RCC 7860 (cell line): ENCODE measurements around the gene NRAS.
A peak's percentile ranks its signal among the peaks of the same experiment; 100 is the strongest.
"Not testable (repeated sequence)": the region's sequence is repeated elsewhere in the genome, so short reads cannot be mapped to it uniquely, and the experiment has no call there.

Source experiments
- DNase-seq: peaks from one replicate; pipeline ENCODE4 v3.0.0-alpha.2; 2015; ENCODE audit warnings: low spot score
- FAIRE-seq: peaks from 2 replicates; lab custom pipeline; 2012; peaks lifted over from hg19 to GRCh38; lab: Jason Lieb, UNC

The NRAS gene

DNA sequence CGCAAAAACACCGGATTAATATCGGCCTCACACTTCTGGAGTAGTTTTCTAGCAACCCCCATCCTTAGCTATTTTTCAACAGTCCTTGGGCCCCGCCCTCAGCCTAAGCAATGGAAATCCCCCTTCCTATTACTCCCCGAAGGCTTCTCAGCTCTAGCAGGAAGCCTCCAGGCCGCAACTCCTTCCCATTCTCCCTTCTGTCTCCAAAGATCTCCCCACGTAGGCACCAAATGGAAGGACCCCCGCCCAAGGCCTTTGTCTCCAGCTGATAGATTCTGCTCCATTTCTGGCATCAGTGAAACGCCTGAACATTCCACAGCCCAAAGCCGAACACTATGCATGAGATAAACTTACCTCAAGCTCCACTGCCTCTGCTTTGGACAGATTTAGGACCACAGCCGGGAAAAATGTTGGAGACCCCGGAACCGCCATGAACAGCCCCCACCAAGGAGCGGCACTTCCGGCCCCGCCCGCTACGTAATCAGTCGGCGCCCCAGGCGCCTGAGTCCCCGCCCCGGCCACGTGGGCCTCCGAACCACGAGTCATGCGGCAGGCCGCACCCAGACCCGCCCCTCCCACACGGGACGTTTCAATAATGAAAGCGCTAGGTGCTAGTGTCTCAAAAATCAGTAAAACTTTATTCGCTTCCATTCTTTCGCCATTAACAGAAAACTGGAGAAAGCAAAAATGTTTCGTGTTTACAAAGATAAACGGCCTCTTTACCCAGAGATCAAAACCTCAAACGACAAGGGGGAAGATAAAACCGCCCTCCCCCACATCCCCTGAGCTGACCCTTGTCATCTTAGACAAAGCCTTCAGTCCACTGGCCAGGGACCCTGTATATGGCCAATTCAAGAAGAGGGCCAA, at the start of gene NRAS:
NRAS (minus strand) TSS at position 468 of the 867 bp plus-strand sequence. CDS start 611 bp downstream, outside the sequence.
- DNase-seq = peak; percentile 77
- peak; percentile 48 for FAIRE-seq

DNA sequence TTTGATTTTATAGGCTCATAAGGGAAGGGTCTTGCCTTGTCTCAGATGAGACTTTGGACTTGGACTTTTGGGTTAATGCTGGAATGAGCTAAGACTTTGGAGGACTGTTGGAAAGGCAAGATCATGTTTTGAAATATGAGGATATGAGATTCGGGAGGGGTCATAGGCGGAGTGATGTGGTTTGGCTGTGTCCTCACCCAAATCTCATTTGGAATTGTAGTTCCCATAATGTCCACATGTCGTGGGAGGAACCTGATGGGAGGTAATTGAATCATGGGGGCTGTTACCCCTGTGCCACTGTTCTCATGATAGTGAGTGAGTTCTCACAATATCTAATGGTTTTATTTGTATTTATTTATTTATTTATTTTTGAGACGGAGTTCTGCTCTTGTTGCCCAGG, 48.1 kb upstream of the NRAS start:
- DNase-seq = no peak
- FAIRE-seq = no peak

DNA sequence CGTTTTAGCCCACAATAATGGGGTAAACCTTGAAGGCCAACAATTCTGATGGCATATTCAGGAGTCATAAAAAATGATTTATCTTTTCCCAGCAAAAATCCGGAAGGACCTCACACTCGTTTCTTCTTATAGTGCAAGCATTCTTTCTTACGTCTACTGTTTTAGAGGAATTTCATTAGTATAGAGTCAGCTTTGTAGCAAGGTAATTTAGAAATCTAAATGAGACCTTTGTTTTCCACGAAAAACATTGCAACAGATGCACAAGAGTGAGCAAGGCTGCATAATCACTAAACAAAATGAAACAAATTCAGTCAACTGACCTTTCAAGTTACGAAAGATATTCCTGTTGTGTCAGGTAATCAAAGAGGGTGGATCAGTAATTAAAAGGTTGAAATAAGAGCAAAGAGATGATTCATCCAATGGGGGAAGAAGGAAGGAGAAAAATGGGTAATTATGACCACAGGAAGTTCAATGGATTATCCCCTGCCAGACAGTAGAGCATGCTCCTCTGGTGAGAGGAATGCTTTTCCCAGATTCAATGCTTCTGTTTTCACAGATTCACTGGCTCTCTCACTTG, 41.8 kb upstream of the NRAS start:
- FAIRE-seq (no peak), DNase-seq (no peak)

DNA sequence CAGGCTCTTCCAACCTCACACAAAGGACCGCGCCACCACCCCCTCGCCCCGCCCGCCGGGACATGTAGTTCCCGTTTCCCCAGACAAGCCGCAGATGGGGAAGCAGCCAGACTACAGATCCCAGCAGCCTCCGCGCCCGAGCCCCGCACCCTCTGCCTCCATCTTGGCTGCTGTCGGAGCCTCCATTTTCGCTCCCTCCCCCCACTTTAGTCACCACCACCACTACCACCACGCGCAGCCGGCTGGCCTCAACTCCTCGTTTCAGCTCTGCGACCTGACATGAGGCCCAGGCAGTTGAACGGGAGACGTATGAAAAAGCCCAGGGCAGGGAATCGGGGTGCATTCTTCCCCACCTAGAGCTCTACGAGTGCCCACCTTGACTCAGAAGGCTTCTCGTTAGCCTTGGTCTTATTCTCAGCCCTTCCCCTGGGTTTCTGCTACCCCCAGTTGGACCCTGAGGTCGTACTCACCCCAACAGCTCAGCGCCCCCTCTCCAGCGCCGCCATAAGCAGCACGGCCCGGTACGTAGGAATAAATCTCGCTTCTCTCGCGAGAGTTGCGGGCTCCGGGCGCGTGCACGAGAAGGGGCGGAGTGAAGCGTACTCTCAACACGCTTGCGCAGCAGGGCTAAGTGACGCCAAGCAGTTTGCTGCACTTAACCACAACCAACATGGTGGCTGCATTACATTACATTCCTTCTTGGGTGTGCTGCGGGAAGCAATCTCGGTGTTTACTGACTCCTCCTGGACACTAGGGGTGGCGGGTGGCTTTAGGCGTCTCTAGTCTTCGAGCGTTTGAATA, 41.1 kb upstream of the NRAS start, which contains the start of gene CSDE1:
CSDE1 (minus strand) TSS at position 530 of the 801 bp plus-strand sequence. CDS start 18,094 bp downstream, outside the sequence.
- FAIRE-seq (peak; percentile 86), DNase-seq (peak; percentile 95)

DNA sequence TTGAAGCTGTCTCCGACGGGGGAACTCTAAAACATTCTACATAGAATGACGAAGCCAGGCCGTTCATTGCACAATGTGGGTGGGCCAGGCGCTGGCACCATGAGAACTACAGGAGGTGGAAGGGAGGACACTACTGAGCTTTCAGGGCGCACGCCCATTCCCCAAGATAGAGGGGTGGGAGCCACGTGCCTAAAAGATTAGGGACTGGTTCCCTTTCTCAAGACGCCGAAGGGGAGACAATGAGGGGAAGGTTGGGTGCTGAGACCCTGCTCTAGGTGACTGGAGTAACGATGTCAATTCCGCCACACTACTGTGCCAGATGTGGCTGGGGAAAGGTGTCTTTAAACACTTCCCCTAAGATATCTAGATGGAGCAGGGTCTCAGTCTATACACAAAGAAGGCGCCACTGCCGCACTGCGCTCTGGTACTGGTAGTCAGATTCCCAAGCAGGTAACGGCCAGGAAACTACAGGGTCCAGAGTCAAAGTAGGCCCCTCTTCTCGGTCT, 40.4 kb upstream of the NRAS start:
- FAIRE-seq = no peak
- no peak for DNase-seq

DNA sequence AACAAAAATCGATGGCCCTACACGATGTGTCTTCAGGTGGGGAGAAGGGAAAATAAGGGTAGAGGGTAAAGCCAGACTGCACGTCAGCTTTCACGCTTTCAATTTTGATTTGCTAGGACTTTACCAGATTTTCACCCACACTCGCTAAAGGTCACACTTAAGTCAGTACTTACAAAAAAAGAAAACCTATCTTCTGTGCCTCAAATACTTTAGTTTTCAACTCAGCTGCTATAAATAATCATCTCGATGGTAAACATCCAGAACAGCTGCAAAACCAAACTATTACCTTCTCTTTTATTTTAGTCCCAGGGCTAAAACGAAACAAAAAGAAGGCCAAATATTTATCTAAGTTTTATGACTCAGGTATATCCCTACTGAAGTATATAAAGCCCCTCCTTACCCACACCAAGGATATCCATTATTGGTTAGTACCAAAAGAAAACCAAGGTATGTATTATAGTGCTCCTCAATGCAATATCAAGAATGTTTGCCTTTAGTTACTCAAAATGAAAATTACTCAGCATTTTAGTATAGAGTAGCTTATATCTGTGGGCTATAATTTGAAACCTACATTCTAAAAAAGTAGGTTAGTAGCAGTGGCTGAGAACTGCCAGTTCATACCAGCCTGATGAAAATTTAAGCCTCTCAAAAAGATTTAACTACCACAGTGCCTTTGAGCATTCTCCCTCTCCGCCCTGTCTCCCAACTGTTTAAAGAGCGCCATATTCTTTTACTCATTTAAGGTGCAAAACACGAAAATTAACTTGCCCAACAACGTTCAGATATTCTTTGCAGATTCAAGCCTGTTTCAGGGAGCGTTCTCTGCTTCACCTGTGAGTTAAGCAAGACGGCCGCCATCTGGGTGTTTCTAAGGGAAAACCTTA, 39.7 kb upstream of the NRAS start:
- DNase-seq (no peak), FAIRE-seq (no peak)

DNA sequence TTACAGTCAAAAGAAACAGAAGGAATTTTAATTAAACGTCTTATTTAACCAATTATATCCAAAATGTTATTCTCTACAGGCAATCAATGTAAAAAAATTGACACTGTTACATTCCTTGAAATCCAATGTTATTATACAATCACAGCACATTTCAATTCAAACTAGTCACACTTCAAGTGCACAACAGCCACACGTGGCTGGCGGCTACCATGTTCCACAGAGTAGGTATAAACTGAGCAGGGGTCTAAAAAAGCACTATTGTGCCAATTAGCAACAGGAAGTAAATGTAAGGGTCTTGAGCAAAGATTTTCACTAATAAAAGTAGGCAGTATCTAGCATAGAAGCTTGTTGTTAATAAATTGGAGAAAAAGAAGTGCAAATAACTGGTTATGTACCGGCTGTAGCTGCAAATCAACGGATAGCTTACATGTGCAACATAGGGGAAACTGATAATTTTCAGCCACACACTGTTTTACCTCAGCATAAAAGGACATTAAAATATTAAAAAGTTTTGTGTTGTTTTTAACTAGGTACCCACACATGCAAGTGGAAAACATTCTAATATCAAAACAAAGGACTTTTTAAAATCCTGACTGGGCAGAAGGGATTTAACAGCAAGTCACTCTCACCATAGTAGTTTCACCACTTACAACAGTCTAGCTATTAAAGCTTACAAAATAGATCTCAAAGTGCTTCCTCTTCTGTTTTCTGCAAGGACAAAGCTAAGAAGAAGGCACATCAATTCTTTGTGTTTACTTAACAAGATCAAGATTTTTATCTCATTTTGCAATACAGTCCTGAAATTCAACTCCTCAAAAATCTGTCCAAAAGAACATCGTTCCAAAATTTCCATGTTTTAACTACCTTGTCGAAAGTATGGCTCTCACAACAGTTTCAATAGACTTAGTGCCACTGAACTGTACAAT, 38.7 kb upstream of the NRAS start:
- no peak for DNase-seq
- no peak for FAIRE-seq

DNA sequence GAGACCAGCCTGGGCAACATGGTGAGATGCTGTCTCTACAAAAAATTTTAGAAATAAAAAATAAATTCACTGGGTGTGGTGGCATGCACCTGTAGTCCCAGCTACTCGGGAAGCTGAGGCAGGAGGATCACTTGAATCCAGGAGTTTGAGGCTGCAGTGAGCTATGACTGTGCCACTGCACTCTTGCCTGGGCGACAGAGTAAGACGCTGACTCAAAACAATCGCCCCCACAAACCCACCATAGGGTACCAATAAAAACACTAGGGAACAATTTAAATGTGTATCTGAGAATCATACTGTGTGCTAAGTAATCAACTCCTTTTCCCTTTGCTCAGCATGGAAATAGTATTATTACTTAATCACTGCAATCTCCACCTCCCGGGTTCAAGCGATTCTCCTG, 37.1 kb upstream of the NRAS start:
- not testable (repeated sequence) for DNase-seq, FAIRE-seq

DNA sequence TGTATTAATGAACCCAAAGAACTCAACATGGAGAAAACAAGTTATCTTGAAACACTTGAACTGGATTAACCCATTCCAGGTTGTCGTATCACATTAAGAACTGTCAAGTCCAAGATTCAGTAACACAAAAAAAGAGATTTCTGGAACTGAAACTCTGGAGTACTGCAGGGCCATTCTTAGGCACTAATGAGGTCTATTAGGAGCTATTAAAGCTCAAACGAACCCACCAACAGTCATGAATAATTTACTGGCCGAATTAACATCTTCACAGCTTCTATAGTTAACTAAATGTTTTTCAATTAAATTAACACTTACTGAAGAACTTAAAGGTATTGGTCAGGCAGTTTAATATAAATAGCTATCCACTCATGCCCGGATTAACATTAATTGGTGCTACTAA, 36.6 kb upstream of the NRAS start:
- FAIRE-seq = no peak
- no peak for DNase-seq

DNA sequence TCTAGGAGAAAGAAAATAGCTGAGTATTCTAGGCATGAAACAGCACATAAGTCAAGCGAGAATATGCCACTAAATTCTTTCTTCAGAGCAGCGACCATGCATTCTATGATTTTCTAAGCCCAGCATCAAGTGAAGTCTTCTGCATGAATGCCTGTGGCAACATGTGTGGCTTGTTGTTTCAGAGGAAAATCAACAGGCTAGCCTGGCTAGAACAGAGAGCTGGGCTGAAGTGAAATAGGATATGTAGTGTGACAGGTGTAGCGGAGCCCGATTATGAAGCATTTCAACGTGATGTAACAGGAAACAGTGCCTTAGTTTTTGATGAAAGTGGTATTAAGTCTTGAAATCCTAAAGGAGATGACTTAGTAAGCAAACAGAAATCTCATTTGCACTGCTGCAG, 34.2 kb upstream of the NRAS start:
- no peak for FAIRE-seq

DNA sequence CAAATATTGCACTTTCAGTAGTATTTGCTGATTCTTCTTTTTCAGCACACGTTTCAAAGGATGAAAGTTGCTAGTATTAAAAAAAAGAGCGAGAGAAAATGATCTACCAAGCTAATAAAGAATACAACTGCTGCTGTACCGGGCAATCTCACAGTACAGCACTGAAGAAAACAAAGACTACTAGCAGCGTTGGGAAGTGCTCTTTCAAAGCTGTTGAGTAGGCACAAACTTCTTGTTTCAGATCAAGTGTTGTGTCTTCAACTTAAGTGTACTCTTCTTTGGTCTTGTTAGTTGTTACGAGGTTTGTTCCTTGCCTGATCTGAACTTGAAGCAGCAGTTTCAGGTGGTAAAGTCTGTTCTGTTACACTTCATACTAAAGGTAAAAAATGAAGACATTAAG, 33.3 kb upstream of the NRAS start:
- no peak for FAIRE-seq
- DNase-seq = no peak

More for the DNA sequence above, 34.2 kb upstream of the NRAS start:
- no peak for DNase-seq

DNA sequence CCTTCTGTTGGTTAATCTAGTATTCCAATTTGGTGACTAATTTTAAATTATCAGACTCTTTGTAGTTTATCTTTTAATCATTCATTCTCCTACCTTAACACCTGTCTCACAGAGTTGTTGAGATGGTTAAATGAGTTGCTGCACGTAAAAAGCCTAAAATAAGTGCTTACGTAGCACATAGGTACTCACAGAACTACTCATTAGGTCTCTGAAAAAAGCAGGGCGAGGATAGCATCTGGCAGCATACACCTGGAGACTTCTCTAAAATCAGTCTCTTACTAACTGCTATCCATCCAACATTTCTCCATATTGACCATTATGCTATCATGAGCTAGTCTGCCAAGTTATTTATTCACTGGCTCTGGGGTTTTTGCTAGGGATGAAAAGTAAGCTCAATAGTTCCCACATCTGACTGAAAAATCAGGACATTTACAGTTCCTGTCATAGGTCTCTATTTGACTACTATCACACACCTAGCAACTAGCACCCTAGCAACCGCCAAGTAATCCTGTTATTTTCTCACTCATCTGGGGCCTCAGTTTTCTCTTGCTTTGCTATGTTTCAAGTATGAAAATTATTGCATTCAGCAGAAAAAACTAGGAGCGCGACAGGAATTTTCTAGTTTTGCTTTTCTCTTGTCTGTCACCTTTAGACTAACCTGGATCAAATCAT, 30.0 kb upstream of the NRAS start:
- DNase-seq (no peak), FAIRE-seq (no peak)

DNA sequence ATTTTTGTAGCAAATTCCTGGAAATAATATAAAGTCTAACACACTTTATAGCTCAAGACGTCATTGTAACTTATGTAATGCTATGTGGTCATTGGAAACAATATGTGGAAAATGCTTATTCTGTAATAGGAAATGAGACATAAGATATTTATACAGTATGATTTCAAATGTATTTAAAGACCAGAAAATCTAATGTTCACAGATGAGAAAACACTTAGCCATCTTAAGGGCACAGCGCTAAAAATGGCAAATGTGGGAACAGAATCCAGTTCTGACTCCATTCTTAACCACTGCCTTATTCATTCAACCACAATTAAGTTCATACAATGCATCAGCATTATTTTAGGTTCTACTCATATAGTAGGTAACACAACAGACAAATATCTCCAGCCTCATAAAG, 28.7 kb upstream of the NRAS start:
- FAIRE-seq (no peak), DNase-seq (no peak)

DNA sequence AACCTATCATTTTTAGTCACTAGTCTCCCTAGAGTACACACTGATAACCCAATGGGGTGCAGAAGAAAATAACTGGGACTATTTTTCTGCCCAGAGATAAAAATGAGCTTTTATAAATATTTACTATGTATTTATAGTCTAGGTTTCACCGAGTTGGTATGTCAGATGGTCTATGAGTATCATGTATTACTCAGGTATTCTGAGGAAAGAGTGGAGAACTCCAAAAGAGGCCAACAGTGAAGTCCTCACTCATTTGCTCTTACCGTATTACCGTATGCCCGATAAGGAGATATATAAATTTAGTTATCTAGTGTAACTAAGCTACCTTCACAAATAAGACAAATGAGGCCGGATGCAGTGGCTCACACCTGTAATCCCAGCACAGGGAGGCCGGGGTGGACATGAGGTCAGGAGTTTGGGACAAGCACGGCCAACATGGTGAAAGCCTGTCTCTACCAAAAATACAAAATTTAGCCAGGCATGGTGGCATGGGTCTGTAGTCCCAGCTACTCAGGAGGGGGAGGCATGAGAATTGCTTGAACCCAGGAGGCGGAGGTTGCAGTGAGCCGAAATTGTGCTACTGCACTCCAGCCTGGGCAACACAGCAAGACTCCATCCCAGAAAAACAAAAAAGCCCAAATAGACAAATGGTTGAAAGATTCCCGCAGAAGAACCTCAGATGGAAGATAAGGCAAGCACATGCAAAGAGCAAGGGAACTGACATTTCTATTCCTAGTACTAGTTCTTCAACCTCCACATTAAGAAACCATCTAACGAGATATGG, 25.6 kb upstream of the NRAS start:
- DNase-seq (no peak), FAIRE-seq (no peak)

DNA sequence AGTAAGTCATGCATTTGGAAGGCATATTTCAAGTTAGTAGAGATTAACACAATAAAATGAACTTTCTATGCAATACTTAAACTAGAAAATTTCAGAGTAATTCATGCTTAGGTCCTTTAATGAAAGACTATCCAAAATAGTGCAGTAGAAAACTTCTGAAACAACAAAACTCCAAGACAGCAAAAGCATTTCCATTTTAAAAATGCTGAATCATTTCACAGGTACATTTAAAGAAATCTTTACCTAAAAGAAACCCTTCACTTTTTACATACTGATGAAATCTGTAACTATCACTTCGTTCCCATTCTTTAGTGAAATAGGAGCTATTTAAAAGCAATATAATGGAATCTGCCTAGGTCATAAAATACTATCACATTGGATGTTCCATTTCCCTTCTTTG, 23.8 kb upstream of the NRAS start:
- no peak for FAIRE-seq

DNA sequence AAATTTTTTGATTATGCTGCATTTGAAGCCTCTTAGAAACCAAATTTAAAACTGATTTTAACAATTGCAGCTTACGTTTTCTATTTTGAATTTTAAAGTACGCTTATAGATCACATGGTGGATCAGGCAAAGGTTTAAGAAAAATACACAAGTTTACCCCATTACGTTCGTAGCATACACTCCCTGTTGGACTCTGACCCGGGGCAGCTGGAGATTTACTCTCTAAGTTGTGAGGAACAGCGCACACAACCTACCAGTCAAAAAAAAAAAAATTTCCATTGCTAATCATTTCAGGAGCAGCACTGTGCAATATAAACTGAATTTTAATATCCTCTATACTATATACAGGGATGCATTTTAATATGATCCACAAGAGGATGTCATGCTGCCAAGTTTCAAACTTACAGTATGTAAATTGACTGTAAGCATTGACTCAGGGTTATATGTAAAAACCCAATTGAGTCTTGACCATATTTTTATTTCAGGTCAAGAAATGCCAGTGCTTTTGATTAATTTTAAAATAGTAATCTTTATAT, 20.8 kb upstream of the NRAS start:
- FAIRE-seq (no peak), DNase-seq (no peak)

More for the DNA sequence above, 23.8 kb upstream of the NRAS start:
- DNase-seq = no peak

DNA sequence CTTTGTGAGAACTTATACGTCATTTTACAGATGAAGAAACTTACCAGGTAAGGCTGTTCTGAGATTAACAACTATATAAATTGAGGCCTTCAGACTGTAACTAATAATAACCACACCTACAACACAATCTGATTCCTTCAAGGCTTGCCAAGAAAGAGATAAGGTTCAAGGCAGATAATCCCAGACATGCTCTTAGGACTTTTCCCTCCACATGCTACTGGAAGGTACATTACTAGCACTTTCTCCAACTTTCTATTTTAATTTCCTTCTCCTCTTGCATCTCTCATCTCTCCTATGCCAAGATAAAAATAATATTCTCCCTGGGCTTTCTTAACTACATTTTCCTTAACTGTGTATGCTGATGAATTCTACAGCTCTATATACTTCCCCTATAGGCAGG, 18.9 kb upstream of the NRAS start:
- FAIRE-seq = no peak
- DNase-seq = no peak

DNA sequence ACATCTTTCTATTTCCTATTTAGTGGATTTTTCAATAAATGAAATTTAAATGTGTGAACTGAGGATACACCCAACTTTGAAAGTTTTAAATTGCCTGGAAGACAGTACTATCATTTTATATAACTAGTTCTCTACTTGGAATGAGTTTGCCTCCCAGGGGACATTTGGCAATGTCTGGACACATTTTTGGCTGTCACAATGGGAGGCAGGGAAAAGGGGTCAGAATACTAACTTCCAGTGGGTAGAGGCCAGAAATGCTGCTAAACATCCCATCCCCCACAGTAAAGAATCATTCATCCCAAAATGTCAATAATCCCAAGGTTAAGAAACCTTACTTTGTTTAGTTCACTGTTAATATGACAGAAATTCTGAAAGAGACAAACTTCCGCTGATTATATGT, 13.2 kb upstream of the NRAS start:
- DNase-seq (no peak), FAIRE-seq (no peak)
